ENCODE results near the gene NAV2.
"Not testable (repeated sequence)": the region's sequence is repeated elsewhere in the genome, so short reads cannot be mapped to it uniquely, and the experiment has no call there.

The NAV2 gene

DNA sequence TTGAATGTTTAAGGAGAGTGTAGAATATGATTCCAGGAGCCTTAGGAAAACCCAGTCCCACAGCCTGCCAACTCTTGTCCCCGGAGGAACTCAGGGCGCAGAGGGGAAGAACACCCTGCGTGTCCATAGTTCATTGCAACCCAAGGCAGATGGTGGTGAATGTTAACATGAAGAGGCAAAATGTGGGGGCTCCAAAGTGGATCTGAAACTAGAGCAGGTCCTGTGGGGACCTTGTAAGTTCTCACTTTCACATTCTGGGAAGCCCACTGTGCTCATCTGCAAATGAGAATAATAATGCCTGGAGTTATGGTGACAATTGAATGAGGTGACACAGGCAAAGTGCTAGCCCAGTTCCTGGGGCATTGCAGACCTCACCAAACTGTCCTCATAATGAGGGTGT lies 246.6 kb downstream of the NAV2 start:
- FAIRE-seq, result no peak
- no peak for DNase-seq (ENCODE audit: insufficient read length, low spot score)

DNA sequence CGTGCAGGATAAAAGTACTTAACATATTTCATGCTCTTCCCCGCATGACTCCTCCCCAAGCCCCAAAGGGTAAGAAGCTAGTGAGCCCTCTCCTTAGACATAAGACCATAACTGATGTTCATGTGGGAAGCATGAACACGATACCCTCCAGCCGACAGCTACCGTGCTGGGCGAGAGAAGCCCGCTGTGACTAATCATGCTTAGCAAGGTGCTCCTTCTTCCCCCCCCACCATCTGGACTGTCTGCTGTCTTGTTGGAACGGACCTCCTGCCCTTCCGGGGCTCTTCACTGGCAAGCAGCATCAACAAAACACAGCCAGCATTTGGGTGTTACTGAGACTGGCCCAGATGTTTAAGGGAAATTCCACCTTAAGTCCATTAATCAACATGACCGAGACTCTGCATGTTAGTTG lies 247.0 kb downstream of the NAV2 start:
- no peak for DNase-seq (ENCODE audit: insufficient read length, low spot score)
- FAIRE-seq, result no peak

DNA sequence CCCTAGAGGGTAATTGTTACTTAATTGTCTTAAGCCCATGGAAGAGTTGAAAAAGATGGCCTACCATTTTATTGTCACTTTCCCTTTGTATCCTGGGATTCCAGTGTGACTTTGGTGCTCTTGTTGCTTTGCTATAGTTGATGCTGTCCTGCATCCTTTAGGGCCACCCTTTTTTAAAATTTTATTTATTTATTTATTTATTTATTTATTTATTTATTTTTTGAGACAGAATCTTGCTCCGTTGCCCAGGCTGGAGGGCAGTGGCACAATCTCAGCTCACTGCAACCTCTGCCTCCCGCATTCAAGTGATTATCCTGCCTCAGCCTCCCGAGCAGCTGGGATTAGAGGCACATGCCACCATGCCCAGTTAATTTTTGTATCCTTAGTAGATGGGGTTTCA lies 247.8 kb downstream of the NAV2 start:
- FAIRE-seq; DNase-seq (ENCODE audit: insufficient read length, low spot score): not testable (repeated sequence)

DNA sequence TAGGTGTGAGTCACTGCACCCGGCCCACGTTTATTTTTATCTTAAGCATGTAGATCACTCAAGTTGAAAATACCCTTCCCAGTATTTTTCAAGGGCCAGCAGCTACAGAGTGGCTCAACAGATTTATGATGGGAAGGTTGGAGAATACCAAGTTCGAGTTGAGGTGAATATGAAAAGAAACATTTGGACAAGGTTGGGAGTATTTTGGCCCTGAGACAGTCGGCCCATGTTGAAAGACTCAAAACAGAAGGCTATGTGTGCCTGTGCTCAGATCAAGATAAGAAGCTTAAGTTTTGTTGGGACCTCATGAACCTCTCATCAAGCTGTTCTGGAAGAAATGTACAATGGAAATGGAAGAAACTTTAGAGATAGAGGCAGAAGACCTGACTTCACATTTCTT lies 248.6 kb downstream of the NAV2 start:
- no peak for DNase-seq (ENCODE audit: insufficient read length, low spot score)
- no peak for FAIRE-seq

DNA sequence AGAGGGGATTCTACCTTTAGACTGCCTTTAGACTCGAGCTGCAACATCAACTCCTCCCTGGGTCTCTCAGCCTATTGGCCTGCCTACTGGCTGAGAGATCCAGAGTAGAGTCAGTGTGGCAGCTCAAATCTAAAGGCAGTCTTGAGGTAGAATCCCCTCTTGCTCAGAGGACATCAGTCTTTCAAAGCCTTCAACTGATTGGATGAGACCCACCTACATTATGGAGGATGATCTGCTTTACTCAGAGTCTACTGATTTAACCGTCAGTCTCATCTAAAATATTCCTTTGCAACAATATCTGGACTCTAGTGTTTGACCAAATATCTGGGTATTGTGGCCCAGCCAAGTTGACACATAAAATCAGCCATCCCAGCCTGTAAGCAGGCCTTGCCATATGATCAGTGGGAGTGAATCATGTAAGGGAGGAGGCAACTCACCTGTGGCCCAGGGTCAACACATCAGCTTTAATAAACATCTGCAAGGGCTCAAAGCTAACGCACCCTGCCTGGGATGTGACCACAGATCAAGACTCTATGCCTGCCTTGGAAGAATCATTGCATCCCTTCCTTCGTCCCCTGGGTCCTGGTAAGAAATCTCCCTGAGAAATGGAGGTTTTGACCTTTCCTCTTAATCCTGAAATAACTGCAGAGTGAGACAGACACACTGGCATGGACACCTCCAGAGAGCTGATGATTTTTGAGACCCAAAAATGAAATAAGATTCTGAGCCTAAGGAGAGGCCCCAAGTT lies 249.6 kb downstream of the NAV2 start:
- DNase-seq (ENCODE audit: insufficient read length, low spot score) (no peak), FAIRE-seq (no peak)

DNA sequence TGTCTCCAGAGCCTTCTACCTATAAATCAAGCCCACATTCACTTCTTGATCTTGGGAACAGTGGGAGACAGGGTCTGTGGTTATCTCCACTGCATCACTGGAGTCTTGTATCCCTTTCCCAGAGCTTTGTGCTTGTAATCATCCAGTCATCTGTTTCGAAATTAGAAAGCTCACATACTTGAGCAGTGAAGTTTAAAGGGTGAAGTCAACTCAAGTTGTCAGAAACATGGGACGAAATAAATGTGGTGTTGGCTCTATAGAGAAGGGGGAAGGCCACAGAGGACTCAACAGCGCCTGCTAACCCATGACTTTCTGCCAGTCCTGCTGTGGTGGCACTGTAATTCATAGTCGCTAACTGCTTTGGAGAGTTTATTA lies 250.2 kb downstream of the NAV2 start:
- FAIRE-seq, result no peak
- DNase-seq (ENCODE audit: insufficient read length, low spot score), result no peak

DNA sequence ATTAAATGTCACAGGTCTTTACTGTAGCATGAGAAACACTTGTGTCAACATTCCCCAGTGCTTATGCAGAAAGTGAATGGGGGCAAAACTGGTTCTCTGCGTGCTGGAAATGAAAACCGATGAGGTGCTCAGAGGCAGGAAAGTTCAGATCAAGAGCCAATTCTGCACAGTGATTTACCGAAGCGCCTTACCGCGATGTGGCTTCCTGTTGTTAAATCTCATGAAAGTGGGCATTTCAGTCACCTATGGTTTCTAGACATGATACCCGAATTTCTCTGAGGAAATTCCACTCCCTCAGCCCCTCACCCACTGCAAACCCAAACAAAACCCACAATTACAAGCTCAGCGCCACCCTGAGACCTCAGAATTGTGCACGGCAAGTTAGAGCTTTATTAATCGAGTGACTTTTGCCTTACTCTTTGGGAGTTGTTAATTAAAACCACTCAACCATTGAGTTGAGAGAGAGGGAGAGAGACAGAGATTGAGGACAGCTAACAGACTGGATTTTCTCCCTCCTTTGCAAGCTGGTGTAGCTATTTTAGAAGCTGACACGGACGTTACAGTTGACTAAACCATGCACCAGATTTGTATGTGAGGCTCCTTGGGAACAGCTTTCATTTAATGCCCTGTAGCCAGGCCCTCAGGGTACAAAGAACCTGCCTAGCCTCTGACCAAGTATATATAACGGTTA lies 251.2 kb downstream of the NAV2 start:
- FAIRE-seq, result no peak
- no peak for DNase-seq (ENCODE audit: insufficient read length, low spot score)

DNA sequence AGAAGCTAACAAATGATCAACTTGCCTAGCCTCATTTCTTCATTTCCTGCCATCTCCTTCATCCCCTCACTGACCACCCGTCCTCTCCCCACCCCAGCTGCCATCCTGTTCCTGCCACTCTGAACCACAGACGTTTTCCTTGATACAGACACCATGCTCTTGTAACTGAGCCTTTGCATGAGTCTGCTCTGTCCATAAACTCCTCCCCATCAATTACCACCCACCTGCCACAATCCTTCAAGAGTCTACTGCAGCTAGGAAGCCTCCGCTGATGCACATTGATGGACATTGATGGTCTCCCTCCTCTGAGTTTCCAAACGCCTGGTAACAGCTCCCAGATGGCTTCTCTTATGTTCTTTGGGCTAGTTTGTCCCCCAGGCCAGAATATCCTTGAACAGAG lies 253.8 kb downstream of the NAV2 start:
- no peak for FAIRE-seq
- no peak for DNase-seq (ENCODE audit: insufficient read length, low spot score)

DNA sequence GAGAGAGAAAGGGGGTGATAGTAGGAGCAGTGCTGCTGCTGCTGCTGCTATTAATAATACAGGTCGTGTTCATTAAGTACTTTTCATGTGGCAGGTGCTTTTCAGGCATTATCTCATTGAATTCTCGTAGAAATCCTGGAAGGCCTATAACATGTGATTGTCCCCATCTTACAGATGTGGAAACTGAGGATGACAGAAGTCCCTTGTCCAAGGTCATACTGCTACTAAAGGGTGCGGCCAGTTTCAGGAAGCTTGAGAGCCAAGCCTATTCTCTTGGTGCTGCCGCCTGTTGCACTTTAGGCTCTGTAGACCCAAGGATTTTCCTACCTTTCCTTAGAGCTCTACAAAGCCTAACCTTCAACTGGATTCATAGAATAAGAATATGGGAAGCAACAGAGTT lies 254.3 kb downstream of the NAV2 start:
- no peak for DNase-seq (ENCODE audit: insufficient read length, low spot score)
- FAIRE-seq, result no peak

DNA sequence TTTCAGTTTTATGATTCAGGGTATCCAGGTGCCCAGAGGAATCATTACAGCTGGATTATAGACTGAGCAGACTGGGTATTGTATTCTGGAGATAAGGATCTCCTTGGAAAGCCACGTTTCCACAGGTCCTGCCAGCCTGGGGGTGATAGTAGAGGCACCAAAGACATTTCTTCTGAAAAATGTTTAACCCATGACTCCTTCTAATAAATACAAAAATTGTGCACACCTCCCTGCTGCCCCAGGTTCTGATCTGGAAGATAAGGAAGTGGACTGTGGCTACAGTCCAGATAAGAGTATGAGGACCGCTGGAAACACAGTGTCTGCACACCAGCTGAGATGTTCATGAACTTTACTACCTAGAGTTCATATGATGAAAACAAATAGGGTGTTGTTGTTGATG lies 255.2 kb downstream of the NAV2 start:
- FAIRE-seq (no peak), DNase-seq (ENCODE audit: insufficient read length, low spot score) (no peak)

DNA sequence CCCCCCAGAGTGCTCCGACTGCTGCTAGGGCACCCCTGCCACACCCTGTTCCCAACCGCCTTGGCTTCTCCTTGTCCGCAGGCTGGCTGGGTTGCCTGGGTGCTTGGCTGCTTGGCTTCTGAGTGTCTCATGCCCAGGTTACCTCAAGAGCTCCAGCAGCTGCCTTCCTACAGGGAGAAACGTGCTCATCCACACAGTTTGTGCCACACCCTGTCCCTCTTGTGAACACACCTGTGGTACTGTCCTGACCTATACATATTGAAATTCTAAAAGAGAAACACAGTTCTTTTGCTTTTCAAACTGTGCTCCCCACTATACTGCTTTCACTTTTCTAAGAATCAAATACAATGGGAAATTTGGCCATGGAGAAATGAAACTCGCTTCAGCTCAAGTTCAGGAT lies 256.2 kb downstream of the NAV2 start:
- no peak for DNase-seq (ENCODE audit: insufficient read length, low spot score)
- FAIRE-seq, result no peak

DNA sequence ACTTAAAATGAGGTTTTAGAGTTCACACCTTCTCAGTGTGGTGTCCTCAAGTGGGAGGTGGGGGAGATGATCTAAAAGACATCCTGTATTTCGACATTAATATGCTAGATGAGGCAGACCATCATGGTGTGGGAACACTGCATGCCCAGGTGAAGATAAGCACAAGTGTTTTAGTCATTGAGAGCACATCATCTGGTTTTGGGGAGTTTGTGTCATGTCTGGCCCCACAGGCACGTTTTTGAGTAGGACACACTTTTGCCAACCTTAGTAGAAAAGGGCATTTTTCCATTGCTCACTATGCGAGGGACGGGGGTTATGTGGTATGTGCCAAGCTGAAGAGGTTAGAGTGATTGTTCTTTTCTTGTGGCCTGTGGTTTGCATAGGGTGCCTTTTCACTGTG lies 258.3 kb downstream of the NAV2 start:
- FAIRE-seq, result no peak
- DNase-seq (ENCODE audit: insufficient read length, low spot score), result no peak

DNA sequence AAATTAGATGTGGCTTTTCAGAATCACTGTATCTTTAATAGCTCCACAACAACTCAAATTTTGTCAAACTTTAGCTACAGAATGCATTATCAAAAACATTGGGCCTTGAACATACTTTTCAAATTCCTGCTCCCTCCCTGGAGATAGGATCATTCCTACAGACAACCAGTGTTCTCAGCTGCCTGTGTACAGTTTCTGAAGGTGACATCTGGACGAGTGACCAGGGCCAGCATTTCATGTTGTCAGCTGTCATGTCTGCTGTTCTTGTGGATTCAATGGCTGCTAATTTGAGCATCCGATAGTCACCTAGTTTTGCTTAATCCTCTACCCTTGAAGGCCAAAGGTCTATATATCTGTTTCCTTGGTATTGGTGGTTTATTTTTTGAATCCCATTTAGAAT lies 259.5 kb downstream of the NAV2 start:
- DNase-seq (ENCODE audit: insufficient read length, low spot score) (no peak), FAIRE-seq (no peak)

DNA sequence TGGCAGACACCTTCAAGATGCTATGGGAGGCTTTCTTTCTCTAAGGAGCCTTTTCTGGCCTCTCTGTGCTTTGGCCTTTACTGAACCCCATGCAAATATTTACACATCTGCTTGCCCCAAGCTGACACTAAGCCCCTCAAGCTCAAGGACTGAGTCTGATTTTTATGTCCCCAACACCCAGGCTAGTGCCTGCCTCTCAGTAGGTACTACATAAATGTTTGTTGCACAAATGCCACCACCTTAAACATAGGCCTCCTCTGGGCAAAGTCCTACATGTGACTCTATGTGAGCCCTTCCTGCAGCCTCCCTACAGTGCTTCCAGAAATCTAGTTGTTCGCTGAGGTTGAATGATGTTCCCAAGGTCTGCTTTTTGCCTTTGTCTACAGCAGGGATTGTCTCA lies 260.0 kb downstream of the NAV2 start:
- FAIRE-seq, result no peak
- no peak for DNase-seq (ENCODE audit: insufficient read length, low spot score)

DNA sequence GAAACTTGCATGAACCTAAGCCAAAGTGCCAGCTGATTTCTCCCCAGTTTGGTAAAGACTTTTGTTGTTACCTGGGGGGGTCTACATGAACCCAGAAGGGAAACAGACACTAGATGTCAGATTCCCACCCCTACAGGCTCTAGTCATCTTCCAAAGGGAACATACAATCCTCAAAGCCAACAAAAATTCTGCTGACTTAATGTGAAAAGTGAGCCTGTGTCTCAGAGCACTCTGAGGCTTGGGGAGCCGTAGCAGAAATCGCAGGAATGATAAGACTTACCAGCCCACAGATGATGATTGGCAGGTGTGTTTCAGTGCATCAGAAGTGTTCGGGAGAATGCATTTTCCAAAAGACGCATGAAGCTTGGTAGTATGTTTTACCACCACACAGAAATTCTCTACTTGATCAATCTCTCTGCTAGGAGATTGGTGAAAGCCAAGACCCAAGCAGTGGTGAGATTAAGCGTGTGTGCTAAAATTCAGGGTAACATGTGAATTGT lies 260.5 kb downstream of the NAV2 start:
- DNase-seq (ENCODE audit: insufficient read length, low spot score) (no peak), FAIRE-seq (no peak)

DNA sequence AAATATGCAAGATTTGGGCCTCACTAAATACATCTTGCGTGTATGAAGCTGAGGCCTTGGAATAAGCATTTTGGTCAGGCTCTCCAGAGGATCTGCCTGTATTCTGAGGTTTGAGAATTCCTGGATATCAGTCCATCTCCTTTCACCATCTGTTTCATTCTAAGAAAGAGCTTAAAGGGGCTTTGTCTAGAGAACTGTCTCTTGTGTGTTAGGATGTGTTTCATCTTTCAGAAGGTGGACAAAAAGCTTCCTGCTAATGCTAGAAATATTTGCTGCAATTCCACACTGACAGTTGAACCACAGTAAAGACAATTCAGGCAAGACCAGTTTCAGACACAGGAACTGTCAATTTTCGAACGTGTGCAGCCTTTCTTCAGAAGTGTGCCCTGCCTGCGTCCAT lies 262.2 kb downstream of the NAV2 start:
- DNase-seq (ENCODE audit: insufficient read length, low spot score), result no peak
- no peak for FAIRE-seq

DNA sequence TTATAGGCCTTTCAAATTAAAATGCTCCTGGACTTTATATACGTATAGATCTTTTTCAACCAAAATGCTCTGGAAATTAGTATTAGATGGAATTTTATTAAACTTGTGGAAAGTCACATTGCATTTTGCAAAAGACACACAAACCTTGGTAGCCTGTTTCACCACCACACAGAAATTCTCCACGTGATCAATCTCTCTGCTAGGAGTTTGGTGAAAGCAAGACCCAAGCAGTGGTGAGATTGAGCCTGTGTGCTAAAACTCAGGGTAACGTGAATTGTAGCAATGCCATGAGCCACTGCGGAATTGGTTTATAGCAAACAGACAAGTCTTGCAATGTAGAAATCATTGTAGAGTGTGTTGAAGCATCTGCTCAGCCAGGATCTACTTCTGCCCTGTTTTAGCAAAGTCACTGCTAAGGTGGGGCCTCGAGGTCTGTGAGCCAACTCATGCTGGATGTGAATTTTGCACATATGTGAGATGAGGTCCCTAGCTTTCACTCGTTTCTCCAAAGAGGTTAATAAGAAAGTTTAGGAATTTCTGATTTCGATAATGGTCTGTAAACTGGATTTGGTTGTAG lies 262.9 kb downstream of the NAV2 start:
- DNase-seq (ENCODE audit: insufficient read length, low spot score) (no peak), FAIRE-seq (no peak)

DNA sequence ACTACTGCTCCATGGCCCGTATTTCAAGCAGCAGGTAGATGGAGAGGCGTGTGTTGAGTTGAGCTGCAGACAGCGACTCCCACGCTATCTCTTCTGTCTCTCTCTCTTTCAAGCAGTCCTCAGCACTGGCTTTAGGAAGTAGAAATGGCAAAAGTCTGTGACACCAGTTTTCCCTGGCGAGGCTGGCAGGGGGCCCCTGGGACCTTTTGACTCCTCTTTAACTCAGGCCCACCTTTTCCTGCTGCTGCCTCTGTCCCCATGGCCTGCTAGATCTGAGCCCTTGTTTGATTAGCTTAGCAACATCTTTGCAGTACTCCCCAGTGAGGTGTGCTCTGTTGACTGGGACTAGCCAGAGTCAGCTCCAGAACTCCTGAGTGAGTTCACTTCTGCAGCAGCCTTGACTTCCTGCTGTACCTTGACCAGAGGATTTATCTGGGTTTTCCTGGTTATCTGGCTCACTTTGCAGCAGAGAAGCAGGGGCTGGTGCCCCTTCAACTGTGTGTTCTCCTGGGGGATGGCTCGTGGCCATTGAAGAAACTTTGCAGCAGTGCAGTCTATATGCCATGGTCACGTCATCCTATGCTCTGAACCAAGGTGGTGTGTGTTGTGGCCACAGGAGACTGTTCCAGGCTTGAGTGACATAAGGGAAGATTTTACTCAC lies 263.8 kb downstream of the NAV2 start:
- no peak for FAIRE-seq
- DNase-seq (ENCODE audit: insufficient read length, low spot score), result no peak

DNA sequence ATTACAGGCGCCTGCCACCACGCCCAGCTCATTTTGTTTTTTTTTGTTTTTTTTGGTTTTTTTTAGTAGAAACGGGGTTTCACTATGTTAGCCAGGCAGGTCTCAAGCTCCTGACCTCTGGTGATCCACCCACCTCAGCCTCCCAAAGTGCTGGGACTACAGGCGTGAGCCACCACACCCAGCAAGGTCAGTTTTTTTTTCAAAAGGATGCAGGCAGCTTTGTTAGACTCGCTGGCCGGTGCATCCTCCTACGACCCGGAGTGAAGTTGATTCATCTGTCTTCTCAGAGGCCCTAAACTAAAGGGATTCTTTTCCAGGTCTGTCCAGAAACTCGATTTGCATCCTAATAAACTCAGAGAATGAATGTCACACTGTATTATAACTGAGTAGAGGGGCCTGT lies 265.3 kb downstream of the NAV2 start:
- DNase-seq (ENCODE audit: insufficient read length, low spot score) (no peak), FAIRE-seq (no peak)

DNA sequence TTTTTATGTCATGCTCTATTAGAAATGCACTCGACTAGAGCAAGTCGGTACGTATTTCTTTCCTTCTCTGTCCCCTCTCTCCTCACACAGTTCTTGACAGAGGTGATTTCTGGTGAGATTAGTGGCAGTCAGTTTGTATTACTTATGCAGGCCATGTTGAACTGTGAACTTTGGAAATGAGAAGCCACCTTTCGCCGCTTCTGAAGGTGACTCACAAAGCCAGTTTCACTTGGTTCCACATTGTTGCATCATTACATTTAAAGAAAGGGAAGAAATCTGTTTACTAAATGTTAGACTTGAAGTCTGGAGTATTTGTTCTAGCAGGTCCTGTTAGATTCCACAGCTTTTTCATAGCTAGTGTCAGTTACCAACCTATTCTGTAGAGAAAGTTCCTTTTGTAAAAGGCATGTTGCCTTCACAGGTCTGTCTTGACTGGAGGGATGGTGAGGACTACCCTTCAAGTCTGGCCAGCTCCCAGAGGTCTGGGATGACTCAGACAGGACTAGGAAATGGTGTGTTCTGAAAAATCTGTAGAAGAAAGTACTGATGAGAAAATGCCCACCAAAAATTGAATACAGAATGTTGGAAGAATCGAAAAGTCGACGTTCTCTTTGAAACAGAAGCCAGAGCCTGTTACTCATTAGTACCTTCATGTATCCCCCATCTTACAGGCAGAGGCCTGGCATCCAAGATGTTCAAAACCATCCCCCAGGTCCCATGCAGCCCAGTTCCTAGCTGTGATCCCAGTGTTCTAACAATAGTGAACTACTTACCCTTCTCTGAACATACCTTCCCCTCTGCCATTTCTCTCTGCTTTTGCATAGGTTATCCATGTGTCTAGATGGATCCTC lies 266.3 kb downstream of the NAV2 start:
- peak; percentile 9 for DNase-seq (ENCODE audit: insufficient read length, low spot score)
- FAIRE-seq, result peak; percentile 49

DNA sequence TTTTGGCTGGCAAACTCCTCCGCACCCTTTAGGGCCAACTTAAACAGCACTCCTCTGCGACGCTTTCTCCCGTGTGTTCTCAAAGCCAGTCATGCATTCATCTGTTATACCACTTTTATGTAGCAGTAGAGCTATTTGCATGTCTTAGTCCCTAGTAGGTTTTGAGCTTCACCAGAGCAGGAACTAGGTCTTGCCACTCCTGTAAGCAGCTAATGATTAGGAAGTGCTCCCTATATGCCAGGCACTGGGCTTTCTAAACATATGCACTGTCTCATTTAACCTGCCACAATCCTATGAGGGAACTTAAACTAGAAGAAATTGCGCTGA lies 266.8 kb downstream of the NAV2 start:
- FAIRE-seq (no peak), DNase-seq (ENCODE audit: insufficient read length, low spot score) (peak; percentile 18)

Measured in GM19239 (cell line).